GM18909 (cell line): ENCODE results near the gene COPG2.
A peak's percentile ranks its signal among the peaks of the same experiment; 100 is the strongest.
"Not testable (repeated sequence)": the region's sequence is repeated elsewhere in the genome, so short reads cannot be mapped to it uniquely, and the experiment has no call there.

Source experiments
- ATAC-seq: cut with Tn5 transposase; IDR thresholded peaks from one replicate; pipeline ENCODE4 v1.9.1; 2021; ENCODE audit warnings: mild to moderate bottlenecking; ENCODE audit not compliant: unreplicated experiment, poor library complexity

The COPG2 gene, protein sequence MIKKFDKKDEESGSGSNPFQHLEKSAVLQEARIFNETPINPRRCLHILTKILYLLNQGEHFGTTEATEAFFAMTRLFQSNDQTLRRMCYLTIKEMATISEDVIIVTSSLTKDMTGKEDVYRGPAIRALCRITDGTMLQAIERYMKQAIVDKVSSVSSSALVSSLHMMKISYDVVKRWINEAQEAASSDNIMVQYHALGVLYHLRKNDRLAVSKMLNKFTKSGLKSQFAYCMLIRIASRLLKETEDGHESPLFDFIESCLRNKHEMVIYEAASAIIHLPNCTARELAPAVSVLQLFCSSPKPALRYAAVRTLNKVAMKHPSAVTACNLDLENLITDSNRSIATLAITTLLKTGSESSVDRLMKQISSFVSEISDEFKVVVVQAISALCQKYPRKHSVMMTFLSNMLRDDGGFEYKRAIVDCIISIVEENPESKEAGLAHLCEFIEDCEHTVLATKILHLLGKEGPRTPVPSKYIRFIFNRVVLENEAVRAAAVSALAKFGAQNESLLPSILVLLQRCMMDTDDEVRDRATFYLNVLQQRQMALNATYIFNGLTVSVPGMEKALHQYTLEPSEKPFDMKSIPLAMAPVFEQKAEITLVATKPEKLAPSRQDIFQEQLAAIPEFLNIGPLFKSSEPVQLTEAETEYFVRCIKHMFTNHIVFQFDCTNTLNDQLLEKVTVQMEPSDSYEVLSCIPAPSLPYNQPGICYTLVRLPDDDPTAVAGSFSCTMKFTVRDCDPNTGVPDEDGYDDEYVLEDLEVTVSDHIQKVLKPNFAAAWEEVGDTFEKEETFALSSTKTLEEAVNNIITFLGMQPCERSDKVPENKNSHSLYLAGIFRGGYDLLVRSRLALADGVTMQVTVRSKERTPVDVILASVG

GRCh38 chr7:130668258-130669084, at the start of gene COPG2:
Gene COPG2, minus strand, starts transcription at chr7:130668748. Its CDS starts 80 bp downstream, at chr7:130668668.
- ATAC-seq: peak; percentile 95

GRCh38 chr7:130712416-130712815, 43.9 kb upstream of the COPG2 start:
- no peak for ATAC-seq

- ATAC-seq: no peak
These were observed 40.2 kb upstream of the COPG2 start for GRCh38 chr7:130708766-130709165.

DNA sequence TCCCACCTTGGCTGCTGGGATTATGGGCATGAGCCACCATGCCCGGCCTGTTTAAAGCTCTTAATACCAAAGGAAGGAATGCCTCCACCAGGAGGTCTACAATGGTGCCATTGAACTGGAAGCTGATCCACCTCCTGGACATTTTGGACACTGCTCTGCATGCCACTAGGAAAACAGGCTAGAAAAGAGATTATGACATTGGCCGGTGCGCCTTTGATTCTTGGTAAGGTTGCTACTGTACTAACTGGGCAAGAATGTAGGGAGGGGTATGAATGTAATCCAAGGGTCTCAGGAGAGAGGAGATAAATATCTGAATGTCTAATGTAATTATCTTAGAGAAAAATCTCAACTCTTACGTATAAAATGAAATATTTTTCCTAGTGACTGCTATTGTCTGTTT, 39.5 kb upstream of the COPG2 start:
- ATAC-seq: no peak

DNA sequence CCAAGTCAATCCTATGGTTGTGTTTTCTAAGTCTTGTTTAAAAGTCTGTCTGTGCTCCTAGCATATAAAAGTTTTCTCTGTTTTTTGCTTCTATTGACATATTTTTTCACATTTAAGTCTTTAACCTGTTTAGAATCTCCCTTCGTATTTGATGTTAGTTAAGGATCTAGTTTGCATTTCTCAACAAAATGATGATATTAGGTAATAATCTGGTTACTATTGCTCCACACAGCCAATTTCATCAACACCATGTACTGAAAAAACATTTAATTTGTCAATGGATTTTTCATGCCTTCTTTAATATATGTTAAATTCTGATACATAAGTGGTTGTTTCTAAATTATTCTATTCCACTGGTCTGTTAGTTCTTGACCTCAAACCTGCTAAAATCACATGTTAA, 35.3 kb upstream of the COPG2 start:
- no peak for ATAC-seq

- no peak for ATAC-seq
These were observed 33.1 kb upstream of the COPG2 start for GRCh38 chr7:130701650-130702049.

GRCh38 chr7:130700760-130701159, 32.2 kb upstream of the COPG2 start:
- no peak for ATAC-seq

DNA sequence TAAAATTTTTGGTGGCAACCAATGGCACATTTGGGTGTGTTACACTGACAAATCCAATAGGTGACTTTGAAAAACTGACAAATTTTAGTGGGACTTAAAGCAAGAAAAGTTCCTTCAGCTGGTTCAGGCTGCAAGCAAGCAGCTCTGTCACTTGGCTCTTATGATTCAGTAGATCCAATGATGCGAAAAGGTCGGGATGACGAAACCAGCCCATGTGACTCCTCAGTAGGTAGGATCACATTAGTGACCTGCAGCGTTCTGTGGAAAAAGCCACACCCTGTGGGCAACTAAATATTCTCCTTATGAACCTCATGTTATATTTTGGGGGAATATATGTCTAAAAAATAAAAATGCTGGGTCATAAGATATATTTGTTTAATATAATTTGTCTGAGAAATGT, 31.1 kb upstream of the COPG2 start:
- ATAC-seq: no peak

GRCh38 chr7:130697820-130698219, 29.3 kb upstream of the COPG2 start:
- ATAC-seq: no peak

- ATAC-seq: no peak
These were observed 27.3 kb upstream of the COPG2 start for GRCh38 chr7:130695840-130696239.

DNA sequence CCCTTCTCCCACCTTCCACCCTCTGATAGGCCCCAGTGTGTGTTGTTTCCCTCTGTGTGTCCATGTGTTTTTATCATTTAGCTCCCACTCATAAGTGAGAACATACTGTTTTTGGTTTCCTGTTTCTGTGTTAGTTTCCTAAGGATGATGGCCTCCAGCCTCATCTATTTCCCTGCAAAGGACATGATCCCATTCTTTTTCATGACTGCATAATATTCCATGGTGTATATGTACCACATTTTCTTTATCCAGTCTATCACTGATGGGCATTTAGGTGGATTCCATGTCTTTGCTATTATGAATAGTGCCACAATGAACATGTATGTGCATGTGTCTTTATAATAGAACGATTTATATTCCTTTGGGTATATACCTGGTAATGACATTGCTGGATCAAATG, 23.8 kb upstream of the COPG2 start:
- ATAC-seq: not testable (repeated sequence)

DNA sequence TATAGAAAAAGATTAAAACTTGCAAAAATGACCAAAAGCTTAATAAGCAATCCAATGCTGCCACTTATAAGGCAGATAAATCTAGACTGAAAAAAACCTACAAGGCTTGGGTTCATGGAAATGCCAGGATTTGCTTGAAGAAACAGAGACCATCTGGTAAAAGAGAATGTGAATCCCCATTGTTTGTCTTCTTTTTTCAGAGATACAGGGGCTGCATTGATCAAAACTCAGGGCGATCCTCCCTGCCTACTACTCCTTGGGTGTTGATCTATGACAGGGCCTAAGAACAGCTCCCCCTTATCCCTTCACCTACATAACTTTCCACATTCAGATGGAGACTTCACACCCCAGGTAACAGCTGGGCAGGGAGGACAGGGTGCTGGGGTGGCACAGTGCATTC, 21.1 kb upstream of the COPG2 start:
- no peak for ATAC-seq

GRCh38 chr7:130683026-130683425, 14.5 kb upstream of the COPG2 start:
- ATAC-seq: no peak

DNA sequence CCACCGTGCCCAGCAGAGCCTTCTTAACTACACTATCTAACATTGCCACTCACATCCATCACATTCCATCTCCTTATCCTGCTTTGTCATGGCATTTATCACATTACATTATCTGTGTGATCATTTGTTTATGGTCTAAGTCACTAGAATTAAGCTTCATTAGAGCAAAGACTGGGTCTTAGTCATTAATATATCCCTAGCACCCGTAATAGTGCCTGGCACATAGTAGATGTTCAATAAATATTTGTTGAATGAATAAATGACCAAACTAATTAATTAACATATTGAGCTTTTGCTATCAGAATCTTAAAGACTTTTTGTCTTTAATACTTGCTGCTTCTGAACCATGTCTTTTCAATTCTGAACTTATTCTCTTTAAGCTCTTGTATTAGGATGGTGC, 5.9 kb upstream of the COPG2 start:
- no peak for ATAC-seq

GRCh38 chr7:130673066-130673465, 4.5 kb upstream of the COPG2 start:
- no peak for ATAC-seq

- ATAC-seq: no peak
These were observed 3.6 kb upstream of the COPG2 start for GRCh38 chr7:130672146-130672545.

GRCh38 chr7:130669085-130669700, 645 bp upstream of the COPG2 start:
- ATAC-seq: no peak

- ATAC-seq: peak; percentile 0
These were observed 823 bp downstream of the COPG2 start for GRCh38 chr7:130667593-130668257.

GRCh38 chr7:130662426-130662825, 6.1 kb downstream of the COPG2 start:
- no peak for ATAC-seq

- no peak for ATAC-seq
These were observed 13.3 kb downstream of the COPG2 start for GRCh38 chr7:130655286-130655685.
